ENCODE measurements around the gene CGGBP1.

Gene CGGBP1, protein sequence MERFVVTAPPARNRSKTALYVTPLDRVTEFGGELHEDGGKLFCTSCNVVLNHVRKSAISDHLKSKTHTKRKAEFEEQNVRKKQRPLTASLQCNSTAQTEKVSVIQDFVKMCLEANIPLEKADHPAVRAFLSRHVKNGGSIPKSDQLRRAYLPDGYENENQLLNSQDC

DNA sequence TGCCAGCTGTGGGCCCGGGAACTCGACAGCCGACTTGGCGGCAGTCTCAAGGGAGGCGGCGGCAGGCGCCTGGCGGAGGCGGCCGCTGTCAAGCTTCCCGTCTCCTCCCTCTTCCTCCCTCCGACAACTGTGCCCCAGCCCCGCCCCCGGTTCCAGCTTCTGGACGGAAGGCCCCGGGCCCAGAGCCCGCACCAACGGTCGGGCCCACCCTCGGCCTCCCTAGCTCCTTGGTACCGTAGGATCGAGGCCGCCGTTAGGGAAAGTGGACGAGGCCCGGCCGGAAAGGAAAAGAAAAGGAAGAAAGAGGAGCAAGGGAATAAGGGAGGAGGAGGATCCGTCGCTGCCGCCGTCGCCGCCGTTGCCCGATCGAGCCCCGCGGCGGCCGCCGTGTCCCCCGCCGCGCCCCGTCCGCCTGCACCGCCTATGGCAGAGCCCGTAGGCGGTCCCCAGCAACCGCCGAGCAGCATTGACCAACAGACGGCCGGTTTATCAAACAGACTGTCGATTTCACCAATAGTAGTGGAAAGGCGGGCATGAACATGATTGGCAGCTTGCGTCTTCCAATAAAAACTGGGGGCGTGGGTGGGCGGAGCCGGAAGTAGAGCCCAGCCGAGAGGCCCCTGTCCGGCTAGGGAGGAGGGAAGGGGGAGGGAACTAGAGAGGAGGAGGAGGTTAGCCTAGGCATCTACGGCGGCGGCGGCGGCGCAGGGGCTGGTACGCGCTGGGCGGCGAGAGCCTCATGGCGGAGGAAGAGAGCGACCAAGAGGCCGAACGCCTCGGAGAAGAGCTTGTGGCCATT, at the start of gene CGGBP1, which contains the start of gene ZNF654:
CGGBP1 (minus strand) TSS at position 425 of the 799 bp plus-strand sequence. CDS start 3,029 bp downstream, outside the sequence.
ZNF654 (plus strand) TSS at position 675 of the 799 bp plus-strand sequence; CDS start at position 740, 65 bp downstream.
- peak; percentile 99 for DNase-seq

DNA sequence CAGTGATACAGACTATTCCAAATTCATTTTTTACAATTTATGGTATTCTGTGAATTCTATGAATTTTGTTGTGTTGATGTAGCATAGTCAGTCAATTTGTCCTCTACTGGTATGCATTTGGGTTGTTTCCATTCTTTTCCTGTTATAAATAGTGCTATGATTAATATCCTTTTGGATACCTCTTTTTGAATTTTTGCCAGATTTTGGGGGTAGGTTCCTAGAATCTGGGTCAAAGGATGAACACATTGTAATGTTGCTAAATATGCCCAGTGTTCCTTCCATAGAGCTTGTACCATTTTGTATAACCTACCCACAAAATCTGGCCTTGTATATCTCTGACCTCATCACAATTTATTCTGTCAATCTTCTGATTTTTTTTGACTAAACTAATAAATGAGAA, 46.5 kb upstream of the CGGBP1 start:
- no peak for DNase-seq

GRCh38 chr3:88101142-88101541, 42.3 kb upstream of the CGGBP1 start:
- DNase-seq: no peak

DNA sequence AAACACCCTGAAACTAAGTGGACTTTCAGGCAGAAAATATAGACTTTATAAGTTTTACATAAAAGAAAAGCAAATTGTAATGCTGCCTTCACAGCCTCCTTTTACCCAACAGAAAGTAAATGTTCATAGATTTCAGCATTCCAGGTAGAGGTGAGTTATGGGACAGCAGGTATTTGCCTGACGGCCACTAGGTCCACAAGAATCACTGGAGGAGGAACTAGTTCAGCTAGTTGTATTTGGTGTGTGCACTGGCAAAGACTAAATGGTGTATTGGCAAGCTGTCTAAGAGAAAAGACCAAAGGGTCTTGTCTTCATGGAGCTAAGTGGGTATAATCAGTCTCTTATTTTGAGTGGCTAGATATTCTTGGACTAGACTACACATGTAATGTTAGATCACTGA, 34.5 kb upstream of the CGGBP1 start:
- no peak for DNase-seq

- DNase-seq: no peak
Observed at GRCh38 chr3:88092270-88092669, 33.5 kb upstream of the CGGBP1 start.

DNA sequence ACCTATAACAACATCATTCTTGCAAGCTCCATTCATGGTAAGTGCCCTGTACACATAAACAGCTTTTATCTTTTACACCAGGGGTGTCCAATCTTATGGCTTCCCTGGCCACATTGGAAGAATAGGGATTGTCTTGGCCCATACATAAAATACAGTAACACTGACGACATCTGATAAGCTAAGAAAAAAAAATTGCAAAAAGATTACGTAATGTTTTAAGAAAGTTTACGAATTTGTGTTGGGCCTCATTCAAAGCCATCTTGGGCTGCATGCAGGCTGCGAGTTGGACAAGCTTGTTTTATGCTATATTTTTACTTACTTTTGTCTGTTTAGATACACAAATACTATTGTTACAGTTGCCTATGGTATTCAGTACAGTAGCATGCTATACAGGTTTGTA, 31.9 kb upstream of the CGGBP1 start:
- DNase-seq: no peak

DNA sequence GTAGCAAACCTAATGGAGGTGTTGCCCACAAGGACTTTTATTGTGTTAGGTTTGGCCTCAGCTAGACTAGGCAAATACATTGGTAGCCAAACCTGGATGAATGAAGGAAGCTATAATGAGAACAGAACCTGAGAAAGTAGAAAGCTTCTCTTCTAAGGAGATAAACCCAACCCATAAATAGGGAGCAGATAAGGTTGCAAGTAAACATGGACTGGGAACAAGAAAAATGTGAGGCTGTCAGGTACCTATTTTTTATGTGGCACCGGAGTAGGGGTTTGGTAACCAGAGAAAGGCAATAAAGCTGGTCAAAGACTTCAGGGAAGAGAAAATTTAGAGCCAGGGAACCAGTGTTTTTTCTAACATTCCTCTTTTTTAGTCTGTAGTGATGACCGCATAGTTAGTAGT, 25.3 kb upstream of the CGGBP1 start:
- DNase-seq: no peak

DNA sequence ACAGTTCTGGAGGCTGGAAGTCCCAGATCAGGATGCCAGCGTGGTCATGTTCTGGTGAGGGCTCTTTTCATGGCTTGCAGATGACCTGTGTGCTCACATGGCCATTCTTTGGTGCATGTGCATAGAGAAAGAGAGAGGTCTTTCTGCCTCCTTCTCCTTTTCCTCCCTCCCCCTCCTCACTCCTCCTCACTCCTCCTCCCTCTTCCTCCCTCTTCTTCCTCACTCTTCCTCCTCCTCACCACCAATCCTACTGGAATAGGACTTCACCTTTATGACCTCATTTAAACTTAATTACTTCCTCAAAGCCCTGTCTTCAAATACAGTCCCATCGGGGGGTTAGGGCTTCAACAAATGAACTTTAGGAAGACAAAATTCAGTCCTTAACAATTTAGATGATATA, 24.0 kb upstream of the CGGBP1 start:
- DNase-seq: no peak

DNA sequence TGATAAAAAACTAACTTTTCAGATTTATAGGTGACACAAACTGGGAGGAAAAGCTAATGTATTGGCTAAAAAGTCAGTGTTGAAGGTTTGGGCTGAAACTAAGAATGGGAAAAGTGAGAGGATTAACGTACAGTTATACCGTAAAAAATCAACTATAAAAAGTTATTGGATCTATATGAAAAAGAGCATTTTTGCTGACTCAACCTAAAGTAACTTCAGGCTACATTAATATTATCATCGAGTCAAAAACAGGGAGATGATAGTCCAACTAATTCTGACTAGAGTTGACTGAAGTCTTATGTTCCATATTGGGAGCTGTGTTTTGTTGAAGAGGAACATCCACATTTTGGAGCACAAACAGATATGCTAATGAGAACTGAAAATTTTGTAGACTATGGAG, 20.1 kb upstream of the CGGBP1 start:
- no peak for DNase-seq

- DNase-seq: no peak
Observed at GRCh38 chr3:88076712-88077111, 17.9 kb upstream of the CGGBP1 start.

GRCh38 chr3:88075497-88075896, 16.7 kb upstream of the CGGBP1 start:
- no peak for DNase-seq

- no peak for DNase-seq
Observed at GRCh38 chr3:88075072-88075471, 16.3 kb upstream of the CGGBP1 start.

GRCh38 chr3:88061746-88062145, 2.9 kb upstream of the CGGBP1 start:
- no peak for DNase-seq

GRCh38 chr3:88059380-88060170, 770 bp upstream of the CGGBP1 start:
- no peak for DNase-seq

DNA sequence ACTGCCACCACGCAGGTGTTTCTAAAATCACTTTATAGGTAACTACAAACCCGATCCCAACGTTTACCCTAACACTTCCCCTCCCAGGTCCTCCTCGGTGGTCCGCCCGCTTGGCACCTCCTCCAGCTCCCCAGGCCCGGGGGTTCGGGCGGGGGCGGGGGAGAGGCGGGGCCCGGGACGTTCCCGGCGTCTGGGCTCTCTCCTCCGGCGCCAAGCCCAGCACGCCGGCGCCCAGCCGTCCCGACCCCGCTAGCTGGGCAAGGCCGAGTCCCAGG, 562 bp downstream of the CGGBP1 start:
- no peak for DNase-seq

- DNase-seq: no peak
Observed at GRCh38 chr3:88057630-88058305, 1.0 kb downstream of the CGGBP1 start.

- no peak for DNase-seq
Observed at GRCh38 chr3:88046766-88047165, 12.0 kb downstream of the CGGBP1 start.

DNA sequence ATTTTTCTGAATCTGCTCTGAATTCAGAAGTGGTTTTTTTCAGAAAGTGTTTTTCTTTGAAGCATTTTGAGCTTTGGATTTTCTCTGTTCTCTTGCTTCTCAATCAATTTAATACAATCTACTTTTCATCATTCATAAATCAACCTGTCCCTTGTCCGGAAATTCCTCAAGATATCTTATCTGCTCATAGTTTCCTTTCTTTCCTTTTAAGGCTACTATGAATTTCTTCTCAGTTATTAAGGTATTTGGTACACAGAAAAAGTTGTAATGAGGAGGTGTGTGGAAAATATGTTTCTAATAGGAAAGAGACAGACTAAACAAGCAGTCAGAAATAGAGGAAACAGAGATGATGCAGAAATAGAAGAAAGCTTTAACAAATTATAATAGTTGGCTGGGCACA, 14.4 kb downstream of the CGGBP1 start:
- no peak for DNase-seq

GRCh38 chr3:88041005-88041404, 17.8 kb downstream of the CGGBP1 start:
- DNase-seq: no peak

GRCh38 chr3:88040529-88040928, 18.3 kb downstream of the CGGBP1 start:
- DNase-seq: no peak

- DNase-seq: no peak
Observed at GRCh38 chr3:88038566-88038965, 20.2 kb downstream of the CGGBP1 start.

- no peak for DNase-seq
Observed at GRCh38 chr3:88036221-88036620, 22.6 kb downstream of the CGGBP1 start.

GRCh38 chr3:88034491-88035275, 24.1 kb downstream of the CGGBP1 start:
- DNase-seq: no peak

Measured in activated CD4-positive, alpha-beta T cell treated with anti-CD3 and anti-CD28 coated beads, Interleukin-2, amount 50 U/mL, for 16 hours (primary cell).